Measurements from ENCODE around the gene ATG16L1.

Gene ATG16L1

DNA sequence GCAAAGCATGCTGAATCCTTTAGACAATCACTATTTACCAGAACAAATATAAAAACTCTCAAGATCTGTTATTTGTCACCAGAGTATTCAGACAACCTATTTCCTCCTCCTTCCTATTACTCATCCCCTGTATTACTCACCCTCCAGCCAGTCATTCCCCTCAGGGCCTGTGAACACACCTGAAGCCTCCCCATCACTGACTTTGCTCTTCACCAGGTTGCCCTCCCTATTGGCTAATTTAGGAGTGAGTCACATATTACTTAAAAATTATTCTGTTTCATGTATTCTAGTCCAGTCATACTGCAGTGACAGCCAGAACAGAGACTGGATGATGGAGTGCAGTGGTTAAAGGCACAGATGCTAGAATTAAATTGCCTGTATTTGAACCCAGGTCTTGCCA is 3.7 kb upstream of the ATG16L1 start:
- no peak overlapping the region for H3K27ac Mint-ChIP-seq
- H3K27me3 Mint-ChIP-seq (ENCODE audit: low read depth) = no peaks in the 10 kb centered on the region

DNA sequence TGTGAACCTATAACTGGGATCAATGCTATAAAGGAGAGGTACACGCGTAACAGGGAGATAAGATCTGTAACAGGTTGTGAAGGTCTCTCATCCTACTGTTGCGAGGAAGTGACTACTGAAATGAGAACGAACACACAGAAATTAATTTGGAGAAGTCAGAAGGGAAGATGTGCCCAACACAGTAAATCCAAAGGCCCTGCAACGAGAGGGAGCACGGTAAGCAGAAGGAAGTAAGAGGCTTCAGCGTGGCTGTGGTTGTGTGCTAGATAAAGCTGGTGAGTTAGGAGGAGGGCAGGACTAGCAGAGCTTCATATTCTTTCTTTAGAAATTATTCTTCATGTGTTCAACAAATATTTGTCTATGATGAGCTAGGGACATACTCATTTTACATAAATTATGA is 2.5 kb upstream of the ATG16L1 start:
- H3K4me1 Mint-ChIP-seq = peaks cover 11% of the 10 kb centered on the region
- peak overlapping the region in 1 of 3 experiments; percentile 54 for H3K4me3 Mint-ChIP-seq
- H3K9me3 Mint-ChIP-seq = no peaks in the 10 kb centered on the region
- TF ChIP-seq, protein P1, sequence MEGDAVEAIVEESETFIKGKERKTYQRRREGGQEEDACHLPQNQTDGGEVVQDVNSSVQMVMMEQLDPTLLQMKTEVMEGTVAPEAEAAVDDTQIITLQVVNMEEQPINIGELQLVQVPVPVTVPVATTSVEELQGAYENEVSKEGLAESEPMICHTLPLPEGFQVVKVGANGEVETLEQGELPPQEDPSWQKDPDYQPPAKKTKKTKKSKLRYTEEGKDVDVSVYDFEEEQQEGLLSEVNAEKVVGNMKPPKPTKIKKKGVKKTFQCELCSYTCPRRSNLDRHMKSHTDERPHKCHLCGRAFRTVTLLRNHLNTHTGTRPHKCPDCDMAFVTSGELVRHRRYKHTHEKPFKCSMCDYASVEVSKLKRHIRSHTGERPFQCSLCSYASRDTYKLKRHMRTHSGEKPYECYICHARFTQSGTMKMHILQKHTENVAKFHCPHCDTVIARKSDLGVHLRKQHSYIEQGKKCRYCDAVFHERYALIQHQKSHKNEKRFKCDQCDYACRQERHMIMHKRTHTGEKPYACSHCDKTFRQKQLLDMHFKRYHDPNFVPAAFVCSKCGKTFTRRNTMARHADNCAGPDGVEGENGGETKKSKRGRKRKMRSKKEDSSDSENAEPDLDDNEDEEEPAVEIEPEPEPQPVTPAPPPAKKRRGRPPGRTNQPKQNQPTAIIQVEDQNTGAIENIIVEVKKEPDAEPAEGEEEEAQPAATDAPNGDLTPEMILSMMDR (IDR thresholded peaks at IDR 0.05; ENCODE audit: unreplicated experiment in 3 of 3) = no peak
- H3K36me3 Mint-ChIP-seq (ENCODE audit: low read depth) = no peaks in the 10 kb centered on the region
- H3K27me3 Mint-ChIP-seq (ENCODE audit: low read depth) = no peaks in the 10 kb centered on the region
- H3K27ac Mint-ChIP-seq = no peak overlapping the region

More for the DNA sequence above, 3.7 kb upstream of the ATG16L1 start:
- TF ChIP-seq, protein P1 (IDR thresholded peaks at IDR 0.05; ENCODE audit: unreplicated experiment in 3 of 3) = no peak
- no peaks in the 10 kb centered on the region for H3K9me3 Mint-ChIP-seq
- H3K4me3 Mint-ChIP-seq = no peak overlapping the region
- H3K4me1 Mint-ChIP-seq = peaks cover 3% of the 10 kb centered on the region
- H3K36me3 Mint-ChIP-seq (ENCODE audit: low read depth) = no peaks in the 10 kb centered on the region

DNA sequence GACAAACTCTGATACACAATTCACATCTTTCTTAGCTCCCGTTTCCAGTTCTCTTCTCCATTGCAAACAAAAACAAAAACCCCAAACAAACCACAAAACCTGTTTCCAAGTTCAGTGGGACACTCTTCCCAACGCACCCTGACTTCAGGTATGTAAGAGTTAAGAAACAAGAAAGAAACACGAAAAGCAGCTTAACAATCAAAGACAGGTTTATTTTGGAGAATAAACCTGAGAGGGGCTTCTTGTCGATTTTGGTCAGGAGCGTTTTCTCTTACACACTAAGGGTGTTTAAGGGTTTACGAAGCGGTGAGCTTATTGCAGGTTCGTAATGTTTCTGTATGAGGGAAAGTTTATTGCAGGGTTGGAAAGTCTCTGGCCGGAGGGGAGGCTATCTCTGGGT is 905 bp upstream of the ATG16L1 start:
- Mint-ChIP-seq H3K36me3 (ENCODE audit: low read depth) (peaks cover 6% of the 10 kb centered on the region), H3K4me3 (peak overlapping the region; percentile 93 to 98 (median 97)), H3K27ac (peak overlapping the region; percentile 77 to 80 (median 78)), H3K27me3 (ENCODE audit: low read depth) (no peaks in the 10 kb centered on the region), H3K9me3 (no peaks in the 10 kb centered on the region), H3K4me1 (peaks cover 19% of the 10 kb centered on the region)
- TF ChIP-seq, protein P1 (IDR thresholded peaks at IDR 0.05; ENCODE audit: unreplicated experiment in 3 of 3) = no peak

DNA sequence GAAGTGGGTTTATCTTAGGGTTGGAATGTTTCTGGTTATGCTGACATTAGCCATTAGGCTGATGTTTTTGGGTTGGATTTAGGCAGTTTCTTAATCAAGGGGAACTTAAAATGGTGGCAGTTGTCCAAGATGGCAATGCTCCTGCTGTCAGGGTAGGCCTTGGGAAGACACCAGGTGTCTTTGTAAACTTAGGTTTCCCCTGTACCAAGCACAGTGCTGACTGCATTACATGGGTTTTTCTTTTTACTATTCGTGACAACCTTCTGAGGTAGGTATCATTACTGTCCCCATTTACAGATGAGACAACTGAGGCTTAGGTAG is 528 bp upstream of the ATG16L1 start:
- peak overlapping the region; percentile 93 to 98 (median 97) for H3K4me3 Mint-ChIP-seq
- peak overlapping the region; percentile 77 to 80 (median 78) for H3K27ac Mint-ChIP-seq
- peaks cover 8% of the 10 kb centered on the region for H3K36me3 Mint-ChIP-seq (ENCODE audit: low read depth)
- no peaks in the 10 kb centered on the region for H3K9me3 Mint-ChIP-seq
- peaks cover 21% of the 10 kb centered on the region for H3K4me1 Mint-ChIP-seq
- no peaks in the 10 kb centered on the region for H3K27me3 Mint-ChIP-seq (ENCODE audit: low read depth)
- TF ChIP-seq, protein P1 (IDR thresholded peaks at IDR 0.05; ENCODE audit: unreplicated experiment in 3 of 3) = no peak

DNA sequence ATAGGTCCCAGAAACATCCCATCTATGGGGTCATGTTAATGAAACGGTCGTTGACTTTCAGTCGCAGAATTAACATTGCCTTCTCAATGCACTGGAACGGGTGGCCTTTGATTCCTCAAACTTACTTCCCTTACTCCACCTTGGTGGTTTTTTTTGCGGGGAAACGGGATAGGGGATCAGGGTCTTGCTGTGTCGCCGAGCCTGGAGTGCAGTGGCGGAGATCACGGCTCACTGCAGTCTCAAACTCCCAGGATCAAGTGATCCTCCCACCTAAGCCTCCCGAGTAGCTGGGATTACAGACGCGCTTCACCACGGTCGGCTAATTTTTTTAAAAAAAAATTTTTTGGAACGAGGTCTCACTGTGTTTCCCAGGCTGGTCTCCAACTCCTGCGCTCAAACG is 754 bp downstream of the ATG16L1 start:
- no peaks in the 10 kb centered on the region for H3K9me3 Mint-ChIP-seq
- TF ChIP-seq, protein P1 (IDR thresholded peaks at IDR 0.05; ENCODE audit: unreplicated experiment in 3 of 3) = no peak
- H3K4me3 Mint-ChIP-seq = peak overlapping the region; percentile 93 to 98 (median 97)
- peaks cover 14% of the 10 kb centered on the region for H3K36me3 Mint-ChIP-seq (ENCODE audit: low read depth)
- no peaks in the 10 kb centered on the region for H3K27me3 Mint-ChIP-seq (ENCODE audit: low read depth)
- peaks cover 21% of the 10 kb centered on the region for H3K4me1 Mint-ChIP-seq
- H3K27ac Mint-ChIP-seq = peak overlapping the region; percentile 78 to 90 (median 88)

DNA sequence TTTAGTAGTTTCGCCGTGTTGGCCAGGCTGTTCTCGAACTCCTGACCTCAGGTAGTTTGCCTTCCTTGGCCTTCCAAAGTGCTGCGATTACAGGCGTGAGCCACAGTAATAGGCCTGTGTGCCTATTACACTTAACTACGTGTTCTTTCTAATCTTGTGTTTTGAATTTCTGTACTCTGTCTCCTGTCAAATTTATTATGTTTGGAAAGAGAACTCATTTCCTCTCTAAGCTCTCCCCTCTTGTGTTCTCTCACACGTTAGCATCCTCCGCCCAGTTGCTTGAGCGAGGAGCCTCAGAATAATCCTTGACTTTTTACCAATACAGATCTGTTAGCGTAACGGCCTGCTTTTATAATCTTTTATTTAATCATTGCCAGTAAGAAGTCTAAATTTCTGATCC is 3.7 kb downstream of the ATG16L1 start:
- no peaks in the 10 kb centered on the region for H3K9me3 Mint-ChIP-seq
- TF ChIP-seq, protein P1 (IDR thresholded peaks at IDR 0.05; ENCODE audit: unreplicated experiment in 3 of 3) = no peak
- peaks cover 37% of the 10 kb centered on the region for H3K36me3 Mint-ChIP-seq (ENCODE audit: low read depth)
- H3K27ac Mint-ChIP-seq = no peak overlapping the region
- peak overlapping the region; percentile 55 to 69 (median 65) for H3K4me3 Mint-ChIP-seq
- H3K27me3 Mint-ChIP-seq (ENCODE audit: low read depth) = no peaks in the 10 kb centered on the region
- peaks cover 21% of the 10 kb centered on the region for H3K4me1 Mint-ChIP-seq

All from nephron (organoid).